Sigmoid colon (tissue), 4 donors: ENCODE data around the gene UPF2.

Experiments used
- POLR2A ChIP-seq, 2 donors: fragments of 450-650 bp; IDR thresholded peaks; one replicate each; pipeline ENCODE4 v1.6.1; 2016; ENCODE audit warnings: antibody characterized with exemption in 2 of 2, mild to moderate bottlenecking in 2 of 2, moderate library complexity in 2 of 2
- POLR2AphosphoS5 ChIP-seq, 4 donors: sonication (generic); formaldehyde crosslinking; IDR thresholded peaks; one replicate each; pipeline ENCODE4 v1.6.1; 2017; ENCODE audit warnings: antibody characterized with exemption in 4 of 4
- TF ChIP-seq, protein P1 (sequence below), 4 experiments: fragments of 450-650 bp in 3 of 4; fragments of 200-600 bp in 1 of 4; IDR thresholded peaks; one replicate each; pipeline ENCODE4 v1.5.1; 2016 to 2019; ENCODE audit warnings: antibody characterized with exemption in 4 of 4, mild to moderate bottlenecking in 3 of 4, moderate library complexity in 2 of 4

- TF ChIP-seq, protein P1, sequence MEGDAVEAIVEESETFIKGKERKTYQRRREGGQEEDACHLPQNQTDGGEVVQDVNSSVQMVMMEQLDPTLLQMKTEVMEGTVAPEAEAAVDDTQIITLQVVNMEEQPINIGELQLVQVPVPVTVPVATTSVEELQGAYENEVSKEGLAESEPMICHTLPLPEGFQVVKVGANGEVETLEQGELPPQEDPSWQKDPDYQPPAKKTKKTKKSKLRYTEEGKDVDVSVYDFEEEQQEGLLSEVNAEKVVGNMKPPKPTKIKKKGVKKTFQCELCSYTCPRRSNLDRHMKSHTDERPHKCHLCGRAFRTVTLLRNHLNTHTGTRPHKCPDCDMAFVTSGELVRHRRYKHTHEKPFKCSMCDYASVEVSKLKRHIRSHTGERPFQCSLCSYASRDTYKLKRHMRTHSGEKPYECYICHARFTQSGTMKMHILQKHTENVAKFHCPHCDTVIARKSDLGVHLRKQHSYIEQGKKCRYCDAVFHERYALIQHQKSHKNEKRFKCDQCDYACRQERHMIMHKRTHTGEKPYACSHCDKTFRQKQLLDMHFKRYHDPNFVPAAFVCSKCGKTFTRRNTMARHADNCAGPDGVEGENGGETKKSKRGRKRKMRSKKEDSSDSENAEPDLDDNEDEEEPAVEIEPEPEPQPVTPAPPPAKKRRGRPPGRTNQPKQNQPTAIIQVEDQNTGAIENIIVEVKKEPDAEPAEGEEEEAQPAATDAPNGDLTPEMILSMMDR (IDR thresholded peaks at IDR 0.05): no peak
- TF ChIP-seq POLR2A (IDR thresholded peaks at IDR 0.05) (no peak), POLR2AphosphoS5 (IDR thresholded peaks at IDR 0.05) (no peak)
Observed at GRCh38 chr10:11886851-11887250, 155.8 kb downstream of the UPF2 start.
